HFF-Myc (cell line): ENCODE results near the gene GPC5.

ENCODE experiments used
- DNase-seq: peaks from one replicate; pipeline ENCODE4 v3.0.0-alpha.2; 2011; ENCODE audit warnings: low read depth; ENCODE audit errors: extremely low read depth
- H3K4me3 ChIP-seq: replicated peaks from 2 replicates; pipeline ENCODE4 v1.5.1; 2011; ENCODE audit warnings: low read depth, mild to moderate bottlenecking, control low read depth, low read length
- TF ChIP-seq, protein P1 (sequence below): IDR thresholded peaks from 2 replicates; pipeline ENCODE4 v1.5.1; 2012; ENCODE audit warnings: mild to moderate bottlenecking, low read depth, low read length, control low read depth; ENCODE audit errors: missing control alignments

The GPC5 gene

GRCh38 chr13:91389186-91389585 lies 9.2 kb upstream of the GPC5 start:
- no peak overlapping the region for H3K4me3 ChIP-seq
- DNase-seq: no peak
- TF ChIP-seq, protein P1, sequence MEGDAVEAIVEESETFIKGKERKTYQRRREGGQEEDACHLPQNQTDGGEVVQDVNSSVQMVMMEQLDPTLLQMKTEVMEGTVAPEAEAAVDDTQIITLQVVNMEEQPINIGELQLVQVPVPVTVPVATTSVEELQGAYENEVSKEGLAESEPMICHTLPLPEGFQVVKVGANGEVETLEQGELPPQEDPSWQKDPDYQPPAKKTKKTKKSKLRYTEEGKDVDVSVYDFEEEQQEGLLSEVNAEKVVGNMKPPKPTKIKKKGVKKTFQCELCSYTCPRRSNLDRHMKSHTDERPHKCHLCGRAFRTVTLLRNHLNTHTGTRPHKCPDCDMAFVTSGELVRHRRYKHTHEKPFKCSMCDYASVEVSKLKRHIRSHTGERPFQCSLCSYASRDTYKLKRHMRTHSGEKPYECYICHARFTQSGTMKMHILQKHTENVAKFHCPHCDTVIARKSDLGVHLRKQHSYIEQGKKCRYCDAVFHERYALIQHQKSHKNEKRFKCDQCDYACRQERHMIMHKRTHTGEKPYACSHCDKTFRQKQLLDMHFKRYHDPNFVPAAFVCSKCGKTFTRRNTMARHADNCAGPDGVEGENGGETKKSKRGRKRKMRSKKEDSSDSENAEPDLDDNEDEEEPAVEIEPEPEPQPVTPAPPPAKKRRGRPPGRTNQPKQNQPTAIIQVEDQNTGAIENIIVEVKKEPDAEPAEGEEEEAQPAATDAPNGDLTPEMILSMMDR: no peak

- TF ChIP-seq, protein P1: no peak
Observed at GRCh38 chr13:91397595-91397994, 826 bp upstream of the GPC5 start.

DNA sequence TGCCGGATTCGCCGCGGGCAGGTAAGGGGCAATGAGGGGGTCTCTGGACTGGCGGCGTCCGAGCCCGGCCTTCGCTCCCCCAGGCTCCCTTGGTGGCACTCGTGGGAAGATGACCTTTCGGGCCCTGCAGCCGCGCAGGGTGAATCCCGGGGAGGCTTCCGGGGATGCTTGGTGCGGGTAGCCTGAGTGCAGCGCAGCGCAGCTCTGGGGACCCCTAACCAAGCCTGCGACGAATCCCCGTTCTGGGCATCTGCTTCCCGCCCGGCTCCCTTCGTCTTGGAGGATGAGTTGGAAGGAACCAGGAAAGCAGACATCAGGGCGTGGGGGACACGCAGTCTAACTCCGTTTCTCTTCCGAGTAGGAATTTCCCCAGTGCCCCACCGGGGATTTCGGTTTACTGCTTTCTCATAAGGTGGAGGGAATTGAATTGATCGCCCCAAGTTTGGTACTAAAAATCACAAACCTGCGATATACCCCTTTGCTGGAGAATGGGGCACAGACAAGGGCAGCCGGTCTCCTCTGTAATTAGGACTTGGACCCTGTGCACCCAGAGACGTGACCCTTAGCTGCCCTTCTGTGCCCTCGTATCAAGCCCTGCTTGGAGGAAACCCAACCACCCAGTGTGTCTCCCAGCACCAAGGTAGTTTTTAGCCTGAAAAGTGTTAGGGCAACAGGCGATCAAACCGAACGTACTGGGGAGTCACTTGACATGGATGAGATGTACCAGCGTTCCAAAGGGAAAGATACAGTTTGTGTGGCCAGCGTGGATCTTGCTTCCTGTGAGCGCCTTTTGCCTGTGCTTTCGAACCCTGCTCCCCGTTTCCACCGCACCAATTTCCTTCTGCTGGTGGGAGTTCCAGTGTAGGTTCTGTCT lies 1.0 kb downstream of the GPC5 start:
- no peak for DNase-seq
- peak overlapping the region; percentile 34; the same call in 1 of the 2 replicates for H3K4me3 ChIP-seq
- TF ChIP-seq, protein P1: no peak

More at GRCh38 chr13:91397595-91397994, 826 bp upstream of the GPC5 start:
- no peak overlapping the region for H3K4me3 ChIP-seq
- no peak for DNase-seq

GRCh38 chr13:91400063-91400399 lies 1.6 kb downstream of the GPC5 start:
- TF ChIP-seq, protein P1: no peak
- DNase-seq: no peak
- H3K4me3 ChIP-seq: no peak overlapping the region

- DNase-seq: no peak
- H3K4me3 ChIP-seq: no peak overlapping the region
- TF ChIP-seq, protein P1: no peak
Observed at GRCh38 chr13:91400671-91401070, 2.2 kb downstream of the GPC5 start.

- no peak overlapping the region for H3K4me3 ChIP-seq
- no peak for DNase-seq
- TF ChIP-seq, protein P1: no peak
Observed at GRCh38 chr13:91401920-91402319, 3.5 kb downstream of the GPC5 start.
